Endodermal cell (in vitro differentiated cells): ENCODE measurements around the gene ZNF513. TPM values are rescaled to one million over a fixed set of nuclear protein-coding genes. Genes with fewer than 3 reads are reported as not detected.

Experiments
- DNase-seq: peaks from one replicate; pipeline ENCODE4 v3.0.0-alpha.2; 2017
- H3K27ac ChIP-seq: 2 replicates; pipeline ENCODE4 v1.5.1; 2013; ENCODE audit warnings: mild to moderate bottlenecking, low read depth, low read length, moderate library complexity
- H3K27me3 ChIP-seq: 2 replicates; pipeline ENCODE4 v1.6.1; 2013; ENCODE audit warnings: mild to moderate bottlenecking, low read length, moderate library complexity; ENCODE audit not compliant: insufficient read depth, control insufficient read depth, poor library complexity, severe bottlenecking
- H3K36me3 ChIP-seq: 2 replicates; pipeline ENCODE4 v1.7.0; 2013; ENCODE audit warnings: mild to moderate bottlenecking, low read length, moderate library complexity; ENCODE audit not compliant: control insufficient read depth, insufficient read depth
- H3K4me1 ChIP-seq: one replicate; pipeline ENCODE4 v1.7.0; 2013; ENCODE audit warnings: low read length; ENCODE audit not compliant: control insufficient read depth, insufficient read depth
- H3K4me3 ChIP-seq: 2 replicates; pipeline ENCODE4 v1.5.1; 2013; ENCODE audit warnings: mild to moderate bottlenecking, low read length, moderate library complexity
- H3K9ac ChIP-seq: 2 replicates; pipeline ENCODE4 v1.6.1; 2013; ENCODE audit warnings: mild to moderate bottlenecking, low read length, moderate library complexity; ENCODE audit not compliant: poor library complexity, severe bottlenecking; ENCODE audit errors: extremely low read depth
- H3K9me3 ChIP-seq: 2 replicates; pipeline ENCODE4 v1.6.1; 2013; ENCODE audit warnings: mild to moderate bottlenecking, low read length, moderate library complexity; ENCODE audit not compliant: control insufficient read depth
- H3K27ac Mint-ChIP-seq: 2 replicates; pipeline ENCODE4 v1.8.0; 2020; ENCODE audit warnings: mixed read lengths
- H3K27me3 Mint-ChIP-seq: 2 replicates; pipeline ENCODE4 v1.8.0; 2021; ENCODE audit warnings: mild to moderate bottlenecking, mixed read lengths; ENCODE audit not compliant: insufficient read depth
- H3K36me3 Mint-ChIP-seq: 2 replicates; pipeline ENCODE4 v1.8.0; 2020; ENCODE audit warnings: low read depth, mixed read lengths
- H3K4me1 Mint-ChIP-seq: 2 replicates; pipeline ENCODE4 v1.8.0; 2020; ENCODE audit warnings: mixed read lengths
- H3K4me3 Mint-ChIP-seq: 2 replicates; pipeline ENCODE4 v1.8.0; 2020; ENCODE audit warnings: mild to moderate bottlenecking, moderate library complexity, mixed read lengths
- H3K9me3 Mint-ChIP-seq: 2 replicates; pipeline ENCODE4 v1.8.0; 2020; ENCODE audit warnings: mild to moderate bottlenecking, mixed read lengths
- CTCF ChIP-seq: fragments of 200-600 bp; sonication (generic); conservative IDR thresholded peaks from 2 replicates; pipeline ENCODE4 v1.5.0; 2021; ENCODE audit warnings: antibody characterized with exemption, mild to moderate bottlenecking
- WGBS, 2 experiments: methylation state at CpG; one replicate each; pipeline versions ENCODE4 v1.1.5 to v1.1.7; 2013; ENCODE audit warnings: missing lambda C conversion rate in 2 of 2, mixed read lengths in 1 of 2; ENCODE audit not compliant: insufficient coverage in 1 of 2, insufficient read length in 1 of 2; 5-methylcytosine and 5-hydroxymethylcytosine counted together
- total RNA-seq, 2 donors: library from RNA; stranded (reverse); fragmentation: NEBNext Ultra II Directional in 1 of 2; extraction: Animal tissue kit (Norgen Biotek cat#: 25700) in 1 of 2; gene quantifications; 2 replicates in 1 of 2; 3 replicates in 1 of 2; pipeline ENCODE4 v1.2.1, GENCODE V29; 2021

Gene ZNF513
- total RNA-seq, 2 donors from 2014 or later, result 30.7 to 32.5 TPM

GRCh38 chr2:27378809-27379290 is 1.7 kb downstream of the ZNF513 start:
- H3K9me3 Mint-ChIP-seq, result no peaks in the 10 kb centered on the region
- peaks cover 80% of the 10 kb centered on the region for H3K36me3 ChIP-seq
- H3K9me3 ChIP-seq, result no peaks in the 10 kb centered on the region
- peak overlapping the region; percentile 77 for H3K9ac ChIP-seq
- H3K4me3 Mint-ChIP-seq, result peak overlapping the region; percentile 92
- peaks cover 4% of the 10 kb centered on the region for H3K4me1 ChIP-seq
- peaks cover 19% of the 10 kb centered on the region for H3K4me1 Mint-ChIP-seq
- H3K27ac Mint-ChIP-seq, result peak overlapping the region; percentile 62
- 92 to 94% methylated on average over 2 to 9 of the region's 9 CpGs for WGBS, 2 experiments
- no peak for DNase-seq
- no peak overlapping the region for H3K27ac ChIP-seq
- H3K36me3 Mint-ChIP-seq, result peaks cover 60% of the 10 kb centered on the region
- TF ChIP-seq CTCF, result no peak
- no peaks in the 10 kb centered on the region for H3K27me3 Mint-ChIP-seq
- no peaks in the 10 kb centered on the region for H3K27me3 ChIP-seq
- peak overlapping the region; percentile 90 for H3K4me3 ChIP-seq

DNA sequence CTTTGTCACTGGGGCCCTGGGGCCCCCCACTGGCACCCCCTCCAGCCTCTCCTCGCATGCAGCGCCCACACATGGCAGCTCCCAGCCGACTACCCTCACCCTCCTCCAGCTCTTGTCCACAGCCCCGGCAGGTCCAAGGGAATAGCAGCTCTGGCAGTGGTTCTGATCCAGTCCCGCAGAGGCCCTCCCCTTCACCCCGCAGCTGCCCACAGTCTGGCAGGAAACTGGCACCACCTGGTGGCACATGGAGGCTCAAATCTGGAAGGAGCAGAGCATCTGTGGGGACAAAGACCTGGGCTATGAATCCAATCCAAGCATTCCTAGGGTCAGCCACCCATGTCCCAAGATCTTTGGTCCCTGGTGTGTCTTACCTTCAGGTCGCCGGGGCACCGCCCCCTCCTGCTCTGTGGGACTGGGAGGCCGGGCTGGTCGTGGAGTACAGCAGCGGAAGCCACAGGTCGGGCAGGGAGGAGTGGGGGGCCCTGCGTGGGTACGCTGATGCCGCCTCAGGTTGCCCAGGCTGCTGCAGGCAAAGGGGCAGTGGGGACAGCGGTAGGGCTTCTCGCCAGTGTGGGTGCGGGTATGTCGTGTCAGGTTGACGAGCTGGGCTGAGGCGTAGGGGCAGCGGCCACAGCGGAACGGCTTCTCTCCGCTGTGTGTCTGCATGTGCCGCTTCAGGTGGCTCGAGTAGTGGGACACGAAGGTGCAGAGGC is 2.3 kb downstream of the ZNF513 start:
- no peaks in the 10 kb centered on the region for H3K9me3 ChIP-seq
- Mint-ChIP-seq H3K4me3 (peak overlapping the region; percentile 92), H3K36me3 (peaks cover 60% of the 10 kb centered on the region), H3K9me3 (no peaks in the 10 kb centered on the region), H3K27me3 (no peaks in the 10 kb centered on the region), H3K4me1 (peaks cover 19% of the 10 kb centered on the region), H3K27ac (peak overlapping the region; percentile 61)
- H3K4me1 ChIP-seq, result peaks cover 4% of the 10 kb centered on the region
- peak; percentile 37 for TF ChIP-seq CTCF
- WGBS, 2 experiments, result 92 to 93% methylated on average over 14 to 29 of the region's 29 CpGs
- H3K4me3 ChIP-seq, result no peak overlapping the region
- H3K36me3 ChIP-seq, result peaks cover 80% of the 10 kb centered on the region
- H3K9ac ChIP-seq, result no peak overlapping the region
- H3K27ac ChIP-seq, result no peak overlapping the region
- H3K27me3 ChIP-seq, result no peaks in the 10 kb centered on the region
- DNase-seq, result peak; percentile 72

DNA sequence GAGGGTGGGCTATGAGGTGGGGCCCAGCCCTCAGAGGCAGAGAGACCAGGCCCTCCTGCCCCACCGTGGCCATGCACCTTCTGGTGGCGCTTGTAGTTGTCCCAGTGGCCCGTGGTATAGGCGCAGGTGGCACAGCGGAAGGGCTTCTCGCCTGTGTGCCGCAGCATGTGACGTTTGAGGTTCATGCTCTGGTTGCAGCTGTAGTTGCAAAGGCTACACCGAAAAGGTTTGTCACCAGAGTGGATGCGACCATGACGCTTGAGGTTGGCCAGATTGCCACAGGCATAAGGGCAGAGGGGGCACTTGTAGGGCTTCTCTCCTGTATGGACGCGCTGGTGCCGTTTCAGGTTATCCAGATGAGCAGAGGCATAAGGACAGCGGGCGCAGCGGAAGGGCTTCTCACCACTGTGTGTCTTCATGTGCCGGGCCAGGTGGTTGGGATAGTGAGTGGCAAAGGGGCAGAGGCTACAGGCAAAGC is 2.9 kb downstream of the ZNF513 start:
- 96% methylated on average over 15 to 18 of the region's 18 CpGs for WGBS, 2 experiments
- Mint-ChIP-seq H3K4me3 (no peak overlapping the region), H3K9me3 (no peaks in the 10 kb centered on the region), H3K27me3 (no peaks in the 10 kb centered on the region), H3K36me3 (peaks cover 63% of the 10 kb centered on the region), H3K27ac (peak overlapping the region; percentile 61), H3K4me1 (peaks cover 23% of the 10 kb centered on the region)
- Histone ChIP-seq H3K9me3 (no peaks in the 10 kb centered on the region), H3K36me3 (peaks cover 82% of the 10 kb centered on the region), H3K4me1 (peaks cover 4% of the 10 kb centered on the region), H3K4me3 (no peak overlapping the region), H3K27me3 (no peaks in the 10 kb centered on the region), H3K9ac (no peak overlapping the region), H3K27ac (no peak overlapping the region)
- no peak for TF ChIP-seq CTCF
- no peak for DNase-seq
